Thoracic aorta (tissue), 2 donors: Measurements from ENCODE around the gene BTBD8. TPM values are rescaled to one million over a fixed set of nuclear protein-coding genes. Genes with fewer than 3 reads are reported as not detected.

ENCODE experiments used
- ATAC-seq: fragments of 150-250 bp; one replicate; pipeline ENCODE4 v1.8.0; 2017; ENCODE audit warnings: low read depth; ENCODE audit not compliant: insufficient number of reproducible peaks, low FRiP score
- DNase-seq: peaks from one replicate; pipeline ENCODE4 v3.0.0-alpha.2; 2020; ENCODE audit warnings: low spot score
- H3K27ac ChIP-seq, 2 donors: fragments of 200-600 bp; sonication (generic); 1 replicate in 1 of 2; 2 replicates in 1 of 2; pipeline ENCODE4 v1.5.1; 2016; ENCODE audit warnings: mild to moderate bottlenecking in 2 of 2, moderate library complexity in 2 of 2
- H3K27me3 ChIP-seq: fragments of 200-600 bp; sonication (generic); replicated peaks from 2 replicates; pipeline ENCODE4 v1.6.0; 2016; ENCODE audit warnings: mild to moderate bottlenecking; ENCODE audit not compliant: insufficient read depth
- H3K36me3 ChIP-seq: fragments of 200-600 bp; sonication (generic); one replicate; pipeline ENCODE4 v1.5.1; 2016
- H3K4me1 ChIP-seq, 2 donors: fragments of 200-600 bp; sonication (generic); 1 replicate in 1 of 2; 2 replicates in 1 of 2; pipeline versions ENCODE4 v1.5.1 to v1.6.0; 2016; ENCODE audit warnings: low read depth in 2 of 2, mild to moderate bottlenecking in 1 of 2; ENCODE audit not compliant: control insufficient read depth in 1 of 2
- H3K4me3 ChIP-seq: fragments of 200-600 bp; sonication (generic); 2 replicates; pipeline ENCODE4 v1.5.1; 2016; ENCODE audit warnings: mild to moderate bottlenecking
- H3K9me3 ChIP-seq: fragments of 200-600 bp; sonication (generic); 2 replicates; pipeline ENCODE4 v1.5.1; 2016
- total RNA-seq, 2 donors: library from RNA; depleted of rRNA; stranded (reverse); fragments of >200 nt; gene quantifications; one replicate each; pipeline versions ENCODE4 v1.1.0 to v1.2.3, GENCODE V29; 2016
- TF ChIP-seq, protein P1 (sequence below): fragments of 200-600 bp; sonication (generic); IDR thresholded peaks from one replicate; pipeline ENCODE4 v1.5.1; 2019; ENCODE audit warnings: antibody characterized with exemption

Gene BTBD8
- total RNA-seq, 2 donors from 2014 or later = 3.8 to 12.9 TPM

DNA sequence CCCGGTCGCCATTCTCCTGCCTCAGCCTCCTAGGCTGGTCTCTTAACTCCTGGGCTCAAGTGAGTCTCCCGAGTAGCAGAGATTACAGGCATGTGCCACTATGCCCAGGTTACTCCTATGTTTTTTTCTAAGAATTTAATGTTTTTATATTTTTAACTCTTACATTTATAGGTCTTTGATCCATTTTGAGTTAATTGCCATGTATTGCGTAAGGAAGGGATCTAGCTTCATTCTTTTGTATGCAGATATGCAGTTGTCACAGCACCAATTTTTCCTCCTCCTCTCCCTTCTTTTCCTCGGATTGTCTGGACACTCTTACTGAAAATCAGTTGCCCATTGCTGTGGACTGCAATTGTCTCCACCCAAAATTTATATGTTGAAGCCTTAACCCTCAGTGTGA, 11.5 kb downstream of the BTBD8 start:
- Histone ChIP-seq H3K27me3 (no peaks in the 10 kb centered on the region), H3K4me1 (no peaks in the 10 kb centered on the region), H3K36me3 (no peaks in the 10 kb centered on the region), H3K27ac (no peak overlapping the region), H3K4me3 (no peak overlapping the region), H3K9me3 (no peaks in the 10 kb centered on the region)
- ATAC-seq (no peak), DNase-seq (no peak)
- TF ChIP-seq, protein P1, sequence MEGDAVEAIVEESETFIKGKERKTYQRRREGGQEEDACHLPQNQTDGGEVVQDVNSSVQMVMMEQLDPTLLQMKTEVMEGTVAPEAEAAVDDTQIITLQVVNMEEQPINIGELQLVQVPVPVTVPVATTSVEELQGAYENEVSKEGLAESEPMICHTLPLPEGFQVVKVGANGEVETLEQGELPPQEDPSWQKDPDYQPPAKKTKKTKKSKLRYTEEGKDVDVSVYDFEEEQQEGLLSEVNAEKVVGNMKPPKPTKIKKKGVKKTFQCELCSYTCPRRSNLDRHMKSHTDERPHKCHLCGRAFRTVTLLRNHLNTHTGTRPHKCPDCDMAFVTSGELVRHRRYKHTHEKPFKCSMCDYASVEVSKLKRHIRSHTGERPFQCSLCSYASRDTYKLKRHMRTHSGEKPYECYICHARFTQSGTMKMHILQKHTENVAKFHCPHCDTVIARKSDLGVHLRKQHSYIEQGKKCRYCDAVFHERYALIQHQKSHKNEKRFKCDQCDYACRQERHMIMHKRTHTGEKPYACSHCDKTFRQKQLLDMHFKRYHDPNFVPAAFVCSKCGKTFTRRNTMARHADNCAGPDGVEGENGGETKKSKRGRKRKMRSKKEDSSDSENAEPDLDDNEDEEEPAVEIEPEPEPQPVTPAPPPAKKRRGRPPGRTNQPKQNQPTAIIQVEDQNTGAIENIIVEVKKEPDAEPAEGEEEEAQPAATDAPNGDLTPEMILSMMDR = no peak

- Histone ChIP-seq H3K27ac (no peak overlapping the region), H3K4me1 (no peaks in the 10 kb centered on the region), H3K4me3 (no peak overlapping the region), H3K9me3 (no peaks in the 10 kb centered on the region), H3K27me3 (no peaks in the 10 kb centered on the region), H3K36me3 (no peaks in the 10 kb centered on the region)
- no peak for DNase-seq
- no peak for ATAC-seq
- TF ChIP-seq, protein P1 = no peak
These were observed 13.9 kb downstream of the BTBD8 start for GRCh38 chr1:92094090-92094489.

DNA sequence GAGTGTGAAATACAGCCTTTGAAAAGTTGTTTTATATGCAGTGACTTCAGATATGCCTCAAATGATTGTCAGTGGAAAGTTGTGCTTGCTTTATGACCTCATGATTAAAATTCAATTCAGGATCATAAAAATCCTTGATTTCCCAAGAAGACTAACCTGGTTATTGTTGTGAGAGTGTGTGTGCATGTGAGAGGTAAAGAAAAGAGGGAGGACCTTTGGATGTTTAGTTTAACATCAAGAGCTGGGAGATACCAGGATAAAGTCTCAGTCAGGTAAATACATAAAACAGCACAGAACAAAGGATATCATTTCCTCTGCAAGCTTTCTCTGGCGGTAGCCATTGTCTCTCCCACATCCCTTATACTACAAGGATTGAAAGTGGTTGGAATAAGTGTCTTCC, 14.4 kb downstream of the BTBD8 start:
- TF ChIP-seq, protein P1 = no peak
- DNase-seq (no peak), ATAC-seq (no peak)
- Histone ChIP-seq H3K4me1 (no peaks in the 10 kb centered on the region), H3K4me3 (no peak overlapping the region), H3K36me3 (no peaks in the 10 kb centered on the region), H3K27ac (no peak overlapping the region), H3K27me3 (no peaks in the 10 kb centered on the region), H3K9me3 (no peaks in the 10 kb centered on the region)

- H3K27ac ChIP-seq = no peak overlapping the region
- TF ChIP-seq, protein P1 = no peak
- no peaks in the 10 kb centered on the region for H3K27me3 ChIP-seq
- H3K9me3 ChIP-seq = no peaks in the 10 kb centered on the region
- DNase-seq (no peak), ATAC-seq (no peak)
- no peak overlapping the region for H3K4me3 ChIP-seq
- no peaks in the 10 kb centered on the region for H3K4me1 ChIP-seq
- H3K36me3 ChIP-seq = no peaks in the 10 kb centered on the region
These were observed 15.7 kb downstream of the BTBD8 start for GRCh38 chr1:92095874-92096273.

- DNase-seq (no peak), ATAC-seq (no peak)
- Histone ChIP-seq H3K4me1 (no peaks in the 10 kb centered on the region), H3K9me3 (no peaks in the 10 kb centered on the region), H3K36me3 (no peaks in the 10 kb centered on the region), H3K27me3 (no peaks in the 10 kb centered on the region), H3K27ac (no peak overlapping the region), H3K4me3 (no peak overlapping the region)
- TF ChIP-seq, protein P1 = no peak
These were observed 16.2 kb downstream of the BTBD8 start for GRCh38 chr1:92096317-92096716.
